ENCODE measurements around the gene PLS1.

DNA sequence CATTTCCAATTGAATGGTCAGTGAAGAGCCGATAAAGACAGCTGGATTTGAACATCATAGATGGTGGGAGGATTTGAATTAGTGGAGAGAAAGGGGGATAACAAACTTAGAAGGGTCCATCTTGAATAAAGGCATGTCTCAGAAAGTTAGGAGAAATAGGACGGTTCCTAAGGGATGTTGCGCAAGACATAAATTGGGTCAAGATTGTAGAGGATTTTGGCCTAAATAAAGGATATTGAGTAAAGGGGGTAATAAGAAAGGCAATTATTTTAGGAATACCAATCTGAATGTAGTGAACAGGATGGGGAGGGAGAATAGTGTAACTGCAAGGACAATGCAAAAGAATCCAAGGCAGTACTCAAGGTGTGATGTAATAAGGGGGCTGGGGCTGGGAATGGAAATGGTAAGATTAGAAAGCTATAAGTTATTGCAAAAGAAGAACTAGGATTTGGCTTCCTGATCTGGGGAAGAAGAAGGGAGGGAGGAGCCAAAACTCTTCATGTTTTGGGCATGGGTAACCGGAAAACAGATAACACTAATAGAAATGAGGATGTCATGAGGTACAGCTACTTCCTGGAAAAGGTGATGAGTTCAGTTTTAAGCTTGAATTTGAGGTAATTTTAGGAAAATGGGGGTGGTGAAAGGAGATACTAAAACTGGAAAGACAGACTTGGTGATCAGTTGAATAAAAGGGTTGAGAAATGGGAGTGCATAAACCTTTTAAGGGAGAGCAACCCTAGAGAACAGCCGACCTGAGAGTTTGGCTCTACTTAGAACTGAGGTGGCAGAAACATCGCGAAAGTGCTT is 110.3 kb downstream of the PLS1 start:
- TF ChIP-seq, protein P1, sequence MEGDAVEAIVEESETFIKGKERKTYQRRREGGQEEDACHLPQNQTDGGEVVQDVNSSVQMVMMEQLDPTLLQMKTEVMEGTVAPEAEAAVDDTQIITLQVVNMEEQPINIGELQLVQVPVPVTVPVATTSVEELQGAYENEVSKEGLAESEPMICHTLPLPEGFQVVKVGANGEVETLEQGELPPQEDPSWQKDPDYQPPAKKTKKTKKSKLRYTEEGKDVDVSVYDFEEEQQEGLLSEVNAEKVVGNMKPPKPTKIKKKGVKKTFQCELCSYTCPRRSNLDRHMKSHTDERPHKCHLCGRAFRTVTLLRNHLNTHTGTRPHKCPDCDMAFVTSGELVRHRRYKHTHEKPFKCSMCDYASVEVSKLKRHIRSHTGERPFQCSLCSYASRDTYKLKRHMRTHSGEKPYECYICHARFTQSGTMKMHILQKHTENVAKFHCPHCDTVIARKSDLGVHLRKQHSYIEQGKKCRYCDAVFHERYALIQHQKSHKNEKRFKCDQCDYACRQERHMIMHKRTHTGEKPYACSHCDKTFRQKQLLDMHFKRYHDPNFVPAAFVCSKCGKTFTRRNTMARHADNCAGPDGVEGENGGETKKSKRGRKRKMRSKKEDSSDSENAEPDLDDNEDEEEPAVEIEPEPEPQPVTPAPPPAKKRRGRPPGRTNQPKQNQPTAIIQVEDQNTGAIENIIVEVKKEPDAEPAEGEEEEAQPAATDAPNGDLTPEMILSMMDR (IDR thresholded peaks at IDR 0.05; ENCODE audit: borderline replicate concordance, extremely low read depth, low read length, poor library complexity, severe bottlenecking): no peak
- no peak for TF ChIP-seq EZH2 (IDR thresholded peaks at IDR 0.05; ENCODE audit: borderline replicate concordance, low read depth, low read length, severe bottlenecking)
